HepG2 (cell line): ENCODE data around the gene PADI4. TPM values are rescaled to one million over a fixed set of nuclear protein-coding genes. Genes with fewer than 3 reads are reported as not detected.

Source experiments
- ATAC-seq: fragments of 200-7000 bp; cut with Tn5 transposase; 3 replicates; pipeline ENCODE4 v1.9.1; 2020; ENCODE audit warnings: mild to moderate bottlenecking, moderate library complexity
- BruUV-seq: library from RNA; stranded (reverse); fragments of 400-500 nt; replicated peaks from 2 replicates; lab custom pipeline; 2021; lab: Mats Ljungman, UMichigan
- CTCF ChIA-PET: fragments of 300-600 bp; formaldehyde crosslinking; extraction: SDS; loops from one replicate; lab custom pipeline; 2021; ENCODE audit warnings: low total read pairs, inconsistent platforms, low intra/inter-chr PET ratio; lab: Yijun Ruan, JAX
- POLR2A ChIA-PET: fragments of 350-600 bp; sonication (Branson Sonifier 250); formaldehyde crosslinking; loops from one replicate; lab custom pipeline; 2020; ENCODE audit warnings: antibody characterized with exemption, inconsistent platforms; lab: Yijun Ruan, JAX
- DNase-seq: peaks from one replicate; pipeline ENCODE4 v3.0.0-alpha.2; 2015; ENCODE audit warnings: low spot score
- FAIRE-seq: peaks from 3 replicates; lab custom pipeline; 2011; peaks lifted over from hg19 to GRCh38; lab: Jason Lieb, UNC
- H2AFZ ChIP-seq: one replicate; pipeline ENCODE4 v1.6.1; 2011; ENCODE audit warnings: low read length, inconsistent platforms
- H3K27ac ChIP-seq: fragments of 300-600 bp; 3 replicates; pipeline ENCODE4 v1.8.0; 2011; ENCODE audit warnings: mixed run types, mild to moderate bottlenecking, mixed read lengths, low read length, inconsistent platforms; ENCODE audit not compliant: insufficient read depth; ENCODE audit errors: extremely low read length
- H3K27me3 ChIP-seq, 2 experiments: fragments of 200-600 bp in 1 of 2; 2 replicates in 1 of 2; 3 replicates in 1 of 2; pipeline versions ENCODE4 v1.6.0 to v1.8.0; 2011; ENCODE audit warnings: low read length in 2 of 2, mild to moderate bottlenecking in 2 of 2, moderate library complexity in 2 of 2, inconsistent platforms in 1 of 2; ENCODE audit not compliant: insufficient read depth in 2 of 2, control insufficient read depth in 1 of 2
- H3K36me3 ChIP-seq, 2 experiments: fragments of 200-600 bp in 1 of 2; replicated peaks in 1 of 2; 2 replicates in 1 of 2; 3 replicates in 1 of 2; pipeline versions ENCODE4 v1.5.1 to v1.8.0; 2011; ENCODE audit warnings: low read length in 2 of 2, inconsistent platforms in 1 of 2; ENCODE audit not compliant: insufficient read depth in 2 of 2, control insufficient read depth in 1 of 2
- H3K4me1 ChIP-seq: 2 replicates; pipeline ENCODE4 v1.5.1; 2012; ENCODE audit warnings: low read length, inconsistent platforms; ENCODE audit not compliant: insufficient read depth
- H3K4me2 ChIP-seq: 2 replicates; pipeline ENCODE4 v1.6.0; 2011; ENCODE audit warnings: low read depth, low read length, inconsistent platforms
- H3K4me3 ChIP-seq, 3 experiments: fragments of 200-600 bp in 1 of 3; sonication (generic), shearing (Covaris generic) in 1 of 3; replicated peaks in 1 of 3; 2 replicates each; pipeline ENCODE4 v1.5.1; 2011 to 2016; ENCODE audit warnings: low read length in 3 of 3, inconsistent platforms in 2 of 3, low read depth in 2 of 3, mild to moderate bottlenecking in 2 of 3, control low read depth in 1 of 3, mixed read lengths in 1 of 3; ENCODE audit not compliant: insufficient read depth in 1 of 3
- H3K79me2 ChIP-seq: one replicate; pipeline ENCODE4 v1.6.1; 2011; ENCODE audit warnings: low read length, inconsistent platforms; ENCODE audit not compliant: insufficient read depth
- H3K9ac ChIP-seq: 2 replicates; pipeline ENCODE4 v1.6.0; 2011; ENCODE audit warnings: mild to moderate bottlenecking, low read depth, low read length, inconsistent platforms; ENCODE audit not compliant: insufficient read depth
- H3K9me3 ChIP-seq: 2 replicates; pipeline ENCODE4 v1.5.1; 2012; ENCODE audit warnings: mild to moderate bottlenecking, low read length
- H4K20me1 ChIP-seq: 2 replicates; pipeline ENCODE4 v1.6.0; 2011; ENCODE audit warnings: inconsistent platforms, mild to moderate bottlenecking, low read length, moderate library complexity; ENCODE audit not compliant: insufficient read depth
- CHD2 ChIP-seq: IDR thresholded peaks from 2 replicates; pipeline ENCODE4 v1.6.1; 2011; ENCODE audit warnings: low read depth, low read length, improper control_type of control experiment
- MAFK ChIP-seq, 2 experiments: IDR thresholded peaks in 1 of 2; conservative IDR thresholded peaks in 1 of 2; 2 replicates each; pipeline ENCODE4 v1.6.1; 2011; ENCODE audit warnings: improper control_type of control experiment in 2 of 2, low read length in 2 of 2
- ZNF276 ChIP-seq: sonication (generic); formaldehyde crosslinking; IDR thresholded peaks from 2 replicates; pipeline ENCODE4 v1.4.0; 2020; ENCODE audit warnings: mild to moderate bottlenecking, low read depth, missing genetic modification reagents
- ZNF317 ChIP-seq: sonication (generic); formaldehyde crosslinking; IDR thresholded peaks from 2 replicates; pipeline ENCODE4 v1.5.0; 2020; ENCODE audit warnings: mild to moderate bottlenecking, missing genetic modification reagents
- ZNF629 ChIP-seq: sonication (generic); formaldehyde crosslinking; conservative IDR thresholded peaks from 2 replicates; pipeline ENCODE4 v1.5.0; 2020; ENCODE audit warnings: missing genetic modification reagents
- WGBS: methylation state at CpG from one replicate; pipeline ENCODE4 v1.1.6; 2017; ENCODE audit warnings: low lambda C conversion rate; 5-methylcytosine and 5-hydroxymethylcytosine counted together
- in situ Hi-C: cut with HindIII; loops from 2 replicates; pipeline ENCODE4 v1.10.0; 2017; ENCODE audit warnings: low pct_unique_long_range_greater_than_20kb; ENCODE audit not compliant: extremely low pct_ligation_motif_present
- intact Hi-C: fragments of 100-400 bp; cut with micrococcal nuclease; formaldehyde crosslinking; loops from one replicate; pipeline ENCODE4 v1.10.0; 2022; ENCODE audit not compliant: unreplicated experiment
- polyA plus RNA-seq, 8 experiments: library from polyadenylated mRNA; depleted of rRNA in 3 of 8; stranded (reverse) in 7 of 8; unstranded in 1 of 8; fragments of >200 nt; fragmentation: Illumina TruSeq in 4 of 8; extraction: Trizol in 4 of 8; gene quantifications; 2 replicates each; pipeline versions ENCODE4 v1.2.1 to v1.2.3, GENCODE V29; 2011 to 2016; ENCODE audit warnings: low read depth in 4 of 8, missing spikeins in 1 of 8, mixed read lengths in 1 of 8; ENCODE audit not compliant: insufficient read depth in 1 of 8
- total RNA-seq, 5 experiments: library from RNA; depleted of rRNA; stranded (reverse); fragments of >200 nt; fragmentation: Illumina TruSeq; extraction: Trizol; gene quantifications; 2 replicates each; pipeline ENCODE4 v1.2.3, GENCODE V29; 2016; ENCODE audit warnings: low read depth in 1 of 5

The PADI4 gene
- total and polyA plus RNA-seq, 2 of the 13 experiments (the other 11 are each of a cell fraction or from before 2014, with no cell fraction given) = 0.04 TPM

GRCh38 chr1:17289721-17290120 lies 18.3 kb upstream of the PADI4 start (continued):
- TF ChIP-seq ZNF276 (CRISPR knock-in tag) (no peak), ZNF317 (no peak), CHD2 (no peak)
- TF ChIP-seq, all 625 proteins: peak for 0

- CTCF ChIA-PET = no interaction called here
- H3K4me3 ChIP-seq = no peak overlapping the region
- FAIRE-seq = no peak
- no peak overlapping the region for H3K4me2 ChIP-seq
- no peaks in the 10 kb centered on the region for H3K36me3 ChIP-seq
- H3K27me3 ChIP-seq = peaks cover 0 to 15% of the 10 kb centered on the region in 2 experiments; a peak in 3 of 5 replicates
- no peak for ATAC-seq
- DNase-seq = no peak
- 6% methylated on average over 2 of the region's 3 CpGs for WGBS
- no peaks in the 10 kb centered on the region for H3K9me3 ChIP-seq
- no TSS peak for BruUV-seq
- POLR2A ChIA-PET = no interaction called here
- H3K9ac ChIP-seq = no peak overlapping the region
- no peaks in the 10 kb centered on the region for H4K20me1 ChIP-seq
- H3K4me1 ChIP-seq = no peaks in the 10 kb centered on the region
- intact Hi-C loops = no loop called here
- no peak overlapping the region for H2AFZ ChIP-seq
- no peak overlapping the region for H3K27ac ChIP-seq
- in situ Hi-C loops = no loop called here
- TF ChIP-seq MAFK (conservative IDR thresholded peaks at IDR 0.05 in 1 of 2, IDR thresholded peaks at IDR 0.05 in 1 of 2; ENCODE audit: low read length in 2 of 2) = no peak
- peak; percentile 48; the same call in 1 of the 2 replicates for TF ChIP-seq ZNF629 (CRISPR knock-in tag)
- H3K79me2 ChIP-seq = no peaks in the 10 kb centered on the region
Observed at GRCh38 chr1:17290553-17290952, 17.4 kb upstream of the PADI4 start.
